Right ventricle myocardium superior (tissue), 1 donor: Measurements from ENCODE around the gene EID1. TPM values are rescaled to one million over a fixed set of nuclear protein-coding genes. Genes with fewer than 3 reads are reported as not detected.

Experiments used
- total RNA-seq: library from RNA; stranded (reverse); fragmentation: NEBNext Ultra II Directional; extraction: Animal tissue kit (Norgen Biotek cat#: 25700); gene quantifications from one replicate; pipeline ENCODE4 v1.2.1, GENCODE V29; 2021
- donor health status: DM: no; HTN: yes; CAD: no; lungs with severe emphysema.

The EID1 gene
- total RNA-seq, 1 donor from 2014 or later = 201 TPM

Other genes with a start within 250 kb of the EID1 start
- gene FBN1, start 232.4 kb upstream of the EID1 start, total RNA-seq = 39.4 TPM
- gene CEP152, start 67.1 kb upstream of the EID1 start, total RNA-seq = 1.3 TPM
- gene SHC4, start 85.8 kb downstream of the EID1 start, total RNA-seq = 2.5 TPM
- gene SECISBP2L, start 168.3 kb downstream of the EID1 start, total RNA-seq = 34.2 TPM